Adrenal gland (tissue), 12 donors: Measurements from ENCODE around the gene ZSWIM8. TPM values are rescaled to one million over a fixed set of nuclear protein-coding genes. Genes with fewer than 3 reads are reported as not detected.

ENCODE experiments used
- DNase-seq, 7 donors: peaks; one replicate each; pipeline ENCODE4 v3.0.0-alpha.2; 2019 to 2020
- H3K27ac ChIP-seq, 5 donors: fragments of 200-600 bp; sonication (generic) in 4 of 5; 1 replicate in 3 of 5; 2 replicates in 2 of 5; pipeline versions ENCODE4 v1.5.1 to v1.8.0; 2016 to 2020; ENCODE audit warnings: mild to moderate bottlenecking in 1 of 5
- H3K27me3 ChIP-seq: fragments of 200-600 bp; 2 replicates; pipeline ENCODE4 v1.8.0; 2021
- H3K36me3 ChIP-seq, 2 donors: fragments of 200-600 bp; replicated peaks in 1 of 2; 1 replicate in 1 of 2; 2 replicates in 1 of 2; pipeline versions ENCODE4 v1.5.1 to v1.8.0; 2018 to 2022
- H3K4me1 ChIP-seq, 2 donors: fragments of 200-600 bp; replicated peaks in 1 of 2; 1 replicate in 1 of 2; 2 replicates in 1 of 2; pipeline versions ENCODE4 v1.5.1 to v1.8.0; 2018 to 2021
- H3K4me3 ChIP-seq, 4 donors: fragments of 200-600 bp; sonication (generic) in 3 of 4; one replicate each; pipeline ENCODE4 v1.5.1; 2016 to 2018
- H3K9me3 ChIP-seq, 3 donors: fragments of 200-600 bp; sonication (generic) in 1 of 3; replicated peaks in 1 of 3; 1 replicate in 2 of 3; 2 replicates in 1 of 3; pipeline versions ENCODE4 v1.5.1 to v1.8.0; 2016 to 2021
- CTCF ChIP-seq, 6 experiments: fragments of 450-650 bp in 4 of 6; fragments of 200-600 bp in 2 of 6; sonication (generic) in 1 of 6; IDR thresholded peaks; 1 replicate in 5 of 6; 2 replicates in 1 of 6; pipeline versions ENCODE4 v1.5.1 to v1.8.0; 2016 to 2021; ENCODE audit warnings: antibody characterized with exemption in 6 of 6, mild to moderate bottlenecking in 2 of 6, moderate library complexity in 1 of 6
- POLR2A ChIP-seq, 2 donors: fragments of 450-650 bp; IDR thresholded peaks; one replicate each; pipeline ENCODE4 v1.6.1; 2017; ENCODE audit warnings: antibody characterized with exemption in 2 of 2, mild to moderate bottlenecking in 2 of 2, moderate library complexity in 1 of 2
- WGBS, 4 donors: extraction: QIAGEN DNeasy Blood & Tissue Kit in 2 of 4; methylation state at CpG; one replicate each; pipeline versions ENCODE4 v1.1.5 to v1.1.7; 2013 to 2017; 5-methylcytosine and 5-hydroxymethylcytosine counted together
- intact Hi-C, 2 donors: fragments of 100-400 bp; cut with DNase I; formaldehyde crosslinking; loops; one replicate each; pipeline versions ENCODE4 v1.14.1 to v1.15.0; 2022 to 2023
- polyA plus RNA-seq, 3 donors: library from polyadenylated mRNA; stranded (reverse); fragments of 200-250 nt in 2 of 3; fragments of 350-450 nt in 1 of 3; fragmentation: Illumina TruSeq in 1 of 3; extraction: RNeasy Lipid Tissue Mini Kit (QIAGEN cat#74804) in 1 of 3; gene quantifications; one replicate each; pipeline ENCODE4 v1.2.3, GENCODE V29; 2013 to 2014
- total RNA-seq, 9 donors: library from RNA; depleted of rRNA in 4 of 9; stranded (reverse); fragments of >200 nt in 4 of 9; fragments of 120-200 nt in 1 of 9; fragmentation: NEBNext Ultra II Directional in 1 of 9; extraction: Animal tissue kit (Norgen Biotek cat#: 25700) in 1 of 9; gene quantifications; one replicate each; pipeline versions ENCODE4 v1.1.0 to v1.2.4, GENCODE V29; 2013 to 2023
- donor health status: healthy with polysubstance abuse.
- donor health status: Bipolar disorder and iron deficiency.
- donor health status: DM: yes; HTN: yes; CAD: no.
- donor health status: DM: no; HTN: no; CAD: no.
- donor health status: DM: no; HTN: no; CAD: no.
- donor health status: DM: yes; HTN: yes; CAD: no.

The ZSWIM8 gene
- total and polyA plus RNA-seq, 12 donors: 55.7 to 714 (median 114) TPM

GRCh38 chr10:73780966-73781365 is 4.4 kb upstream of the ZSWIM8 start:
- H3K4me3 ChIP-seq: peak overlapping the region in 2 of 4 donors; percentile 68 to 90
- H3K27ac ChIP-seq: no peak overlapping the region
- no peaks in the 10 kb centered on the region for H3K9me3 ChIP-seq
- no peak for DNase-seq
- peaks cover 7 to 30% of the 10 kb centered on the region in 2 donors for H3K4me1 ChIP-seq
- 23 to 36% (median 27%) methylated on average over 10 to 11 of the region's 11 CpGs for WGBS, 4 donors
- H3K27me3 ChIP-seq: no peaks in the 10 kb centered on the region
- peaks cover 0 to 28% of the 10 kb centered on the region in 2 donors for H3K36me3 ChIP-seq
- TF ChIP-seq CTCF (IDR thresholded peaks at IDR 0.05) (no peak), POLR2A (IDR thresholded peaks at IDR 0.05) (no peak)
- intact Hi-C loops: no loop called here

GRCh38 chr10:73781548-73781878 is 3.9 kb upstream of the ZSWIM8 start:
- Histone ChIP-seq H3K36me3 (peaks cover 0 to 23% of the 10 kb centered on the region in 2 donors), H3K9me3 (no peaks in the 10 kb centered on the region), H3K27ac (peak overlapping the region in 4 of 5 donors; percentile 85 to 96 (median 92)), H3K27me3 (no peaks in the 10 kb centered on the region), H3K4me1 (peaks cover 8 to 32% of the 10 kb centered on the region in 2 donors), H3K4me3 (peak overlapping the region in 3 of 4 donors; percentile 66 to 90 (median 68))
- 0 to 2% (median 1%) methylated on average over 5 to 14 of the region's 14 CpGs for WGBS, 4 donors
- DNase-seq: no peak
- intact Hi-C loops: no loop called here
- TF ChIP-seq CTCF (IDR thresholded peaks at IDR 0.05) (no peak), POLR2A (IDR thresholded peaks at IDR 0.05) (no peak)

- H3K4me1 ChIP-seq: peaks cover 14 to 38% of the 10 kb centered on the region in 2 donors
- WGBS, 4 donors: 0 to 1% (median 0%) methylated on average over 34 to 57 of the region's 57 CpGs
- peak; percentile 92 to 96 (median 94) for DNase-seq
Measured at GRCh38 chr10:73781879-73782748, 3.3 kb upstream of the ZSWIM8 start, which contains the start of gene CHCHD1. CHCHD1 (plus strand) TSS chr10:73782048; CDS start chr10:73782076, 28 bp downstream.

More at GRCh38 chr10:73781879-73782748, 3.3 kb upstream of the ZSWIM8 start, which contains the start of gene CHCHD1:
- H3K27ac ChIP-seq: peak within 1 kb of the TSS in 4 of 5 donors; percentile 85 to 96 (median 92)
- peak within 1 kb of the TSS; percentile 0 to 90 (median 67) for H3K4me3 ChIP-seq
- TF ChIP-seq CTCF (IDR thresholded peaks at IDR 0.05) (no peak), POLR2A (IDR thresholded peaks at IDR 0.05) (peak in 1 of 2 donors; percentile 78)
- no peaks in the 10 kb centered on the region for H3K27me3 ChIP-seq
- H3K36me3 ChIP-seq: peaks cover 0 to 23% of the 10 kb centered on the region in 2 donors
- no peaks in the 10 kb centered on the region for H3K9me3 ChIP-seq
- intact Hi-C loops: no loop called here
